Cerebellar nuclear complex (tissue), 1 donor: Measurements from ENCODE around the gene CLMN.
"Not testable (repeated sequence)": the region's sequence is repeated elsewhere in the genome, so short reads cannot be mapped to it uniquely, and the experiment has no call there.

Source experiments
- DNase-seq, 2 experiments: peaks; one replicate each; lab custom pipeline; 2025; lab: John Stamatoyannopoulos, UW

CLMN gene

GRCh38 chr14:95191445-95192199 is 128.1 kb downstream of the CLMN start:
- no peak for DNase-seq

GRCh38 chr14:95190857-95191256 is 128.9 kb downstream of the CLMN start:
- DNase-seq, result no peak

GRCh38 chr14:95190346-95190840 is 129.3 kb downstream of the CLMN start:
- DNase-seq, result no peak

- DNase-seq, result no peak
Observed at GRCh38 chr14:95189367-95190132, 130.2 kb downstream of the CLMN start.

- no peak for DNase-seq
Observed at GRCh38 chr14:95188380-95188779, 131.3 kb downstream of the CLMN start.

GRCh38 chr14:95185767-95186392 is 133.8 kb downstream of the CLMN start:
- DNase-seq, result no peak

GRCh38 chr14:95185033-95185766 is 134.5 kb downstream of the CLMN start:
- no peak for DNase-seq

GRCh38 chr14:95184413-95184790 is 135.3 kb downstream of the CLMN start:
- DNase-seq, result no peak

GRCh38 chr14:95183532-95184412 is 135.9 kb downstream of the CLMN start:
- no peak for DNase-seq

GRCh38 chr14:95183082-95183481 is 136.6 kb downstream of the CLMN start:
- no peak for DNase-seq

- DNase-seq, result no peak
Observed at GRCh38 chr14:95182379-95182778, 137.3 kb downstream of the CLMN start.

- DNase-seq, result no peak
Observed at GRCh38 chr14:95180966-95181741, 138.6 kb downstream of the CLMN start.

GRCh38 chr14:95175670-95176069 is 144.0 kb downstream of the CLMN start:
- not testable (repeated sequence) for DNase-seq

- DNase-seq, result no peak
Observed at GRCh38 chr14:95174184-95174792, 145.4 kb downstream of the CLMN start.

- DNase-seq, result no peak
Observed at GRCh38 chr14:95173518-95173917, 146.2 kb downstream of the CLMN start.

GRCh38 chr14:95167177-95167576 is 152.5 kb downstream of the CLMN start:
- DNase-seq, result no peak

GRCh38 chr14:95165517-95165916 is 154.2 kb downstream of the CLMN start:
- DNase-seq, result no peak

- no peak for DNase-seq
Observed at GRCh38 chr14:95164506-95164905, 155.2 kb downstream of the CLMN start.

- no peak for DNase-seq
Observed at GRCh38 chr14:95163666-95164065, 156.0 kb downstream of the CLMN start.

GRCh38 chr14:95163132-95163531 is 156.6 kb downstream of the CLMN start:
- DNase-seq, result no peak
